Right lobe of liver (tissue), 4 donors: ENCODE results near the gene PTPRK.

Experiments used
- CTCF ChIP-seq, 4 donors: fragments of 200-600 bp in 3 of 4; fragments of 450-650 bp in 1 of 4; IDR thresholded peaks; one replicate each; pipeline versions ENCODE4 v1.5.1 to v1.8.0; 2016 to 2022; ENCODE audit warnings: antibody characterized with exemption in 4 of 4, mild to moderate bottlenecking in 2 of 4
- POLR2A ChIP-seq: fragments of 450-650 bp; IDR thresholded peaks from one replicate; pipeline ENCODE4 v1.6.1; 2017; ENCODE audit warnings: antibody characterized with exemption, mild to moderate bottlenecking
- donor health status: DM: no; HTN: no; CAD: no.
- donor health status: DM: no; HTN: no; CAD: no.
- donor health status: DM: no; HTN: yes; CAD: no.

- TF ChIP-seq CTCF (IDR thresholded peaks at IDR 0.05) (no peak), POLR2A (no peak)
Measured at GRCh38 chr6:128474933-128475332, 45.5 kb downstream of the PTPRK start.
